Esophagus muscularis mucosa (tissue), 4 donors: ENCODE measurements around the gene IL18RAP. TPM values are rescaled to one million over a fixed set of nuclear protein-coding genes. Genes with fewer than 3 reads are reported as not detected.

Experiments used
- DNase-seq: peaks from one replicate; pipeline ENCODE4 v3.0.0-alpha.2; 2017; ENCODE audit errors: extremely low spot score
- H3K27ac ChIP-seq, 4 donors: fragments of 200-600 bp; sonication (generic); replicated peaks in 1 of 4; 1 replicate in 3 of 4; 2 replicates in 1 of 4; pipeline ENCODE4 v1.5.1; 2016 to 2019; ENCODE audit warnings: mild to moderate bottlenecking in 1 of 4
- H3K27me3 ChIP-seq, 4 donors: fragments of 200-600 bp; sonication (generic); one replicate each; pipeline versions ENCODE4 v1.5.1 to v1.6.0; 2016 to 2019
- H3K36me3 ChIP-seq, 4 donors: fragments of 200-600 bp; sonication (generic); one replicate each; pipeline ENCODE4 v1.5.1; 2016 to 2019
- H3K4me1 ChIP-seq, 4 donors: fragments of 200-600 bp; sonication (generic); one replicate each; pipeline ENCODE4 v1.5.1; 2016 to 2019
- H3K4me3 ChIP-seq, 4 donors: fragments of 200-600 bp; sonication (generic); 1 replicate in 2 of 4; 2 replicates in 2 of 4; pipeline ENCODE4 v1.5.1; 2016 to 2019; ENCODE audit warnings: mild to moderate bottlenecking in 4 of 4, moderate library complexity in 1 of 4
- H3K9me3 ChIP-seq, 4 donors: fragments of 200-600 bp; sonication (generic); 1 replicate in 3 of 4; 2 replicates in 1 of 4; pipeline ENCODE4 v1.5.1; 2016 to 2019
- EP300 ChIP-seq: sonication (generic); formaldehyde crosslinking; IDR thresholded peaks from one replicate; pipeline ENCODE4 v1.6.1; 2017; ENCODE audit warnings: antibody characterized with exemption
- POLR2A ChIP-seq: fragments of 450-650 bp; IDR thresholded peaks from one replicate; pipeline ENCODE4 v1.6.1; 2017; ENCODE audit warnings: antibody characterized with exemption, moderate library complexity, mild to moderate bottlenecking, low read depth
- POLR2AphosphoS5 ChIP-seq, 2 donors: sonication (generic); formaldehyde crosslinking; IDR thresholded peaks; one replicate each; pipeline ENCODE4 v1.6.1; 2017; ENCODE audit warnings: antibody characterized with exemption in 2 of 2
- WGBS: methylation state at CpG from one replicate; pipeline ENCODE4 v1.1.5; 2018; 5-methylcytosine and 5-hydroxymethylcytosine counted together
- intact Hi-C: fragments of 100-400 bp; cut with DNase I; formaldehyde crosslinking; loops from one replicate; pipeline ENCODE4 v1.15.1; 2023
- total RNA-seq, 4 donors: library from RNA; depleted of rRNA; stranded (reverse); fragments of >200 nt; gene quantifications; one replicate each; pipeline versions ENCODE4 v1.1.0 to v1.2.1, GENCODE V29; 2016
- TF ChIP-seq, protein P1 (sequence below), 3 experiments: fragments of 200-600 bp in 2 of 3; fragments of 450-650 bp in 1 of 3; sonication (generic) in 2 of 3; IDR thresholded peaks; one replicate each; pipeline ENCODE4 v1.5.1; 2017 to 2019; ENCODE audit warnings: antibody characterized with exemption in 3 of 3, mild to moderate bottlenecking in 2 of 3, moderate library complexity in 1 of 3

The IL18RAP gene
- total RNA-seq, 4 donors from 2014 or later: 0.42 to 11.3 (median 0.58) TPM

DNA sequence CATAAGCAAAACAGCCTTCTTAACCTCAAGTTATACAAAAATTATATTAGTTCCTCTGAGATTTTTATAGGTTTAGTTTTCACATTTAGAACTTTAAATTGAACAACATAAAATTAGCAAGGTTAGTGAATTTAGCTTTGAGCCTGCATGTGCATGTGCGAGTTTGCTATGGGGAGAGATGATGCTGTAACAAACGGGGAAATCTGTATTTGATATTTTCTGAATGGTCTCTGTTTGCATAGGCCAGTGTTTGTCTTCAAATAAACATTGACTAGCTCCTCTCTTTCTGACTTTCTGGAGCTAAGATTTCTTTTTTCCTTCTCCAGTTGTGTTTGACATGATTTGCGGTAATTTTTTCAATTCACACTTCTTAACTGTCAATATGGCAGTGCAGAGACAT is 30.9 kb upstream of the IL18RAP start:
- H3K36me3 ChIP-seq: no peaks in the 10 kb centered on the region
- H3K27ac ChIP-seq: no peak overlapping the region
- WGBS: 81% methylated on average over 3 of the region's 3 CpGs
- no peaks in the 10 kb centered on the region for H3K4me1 ChIP-seq
- no peak overlapping the region for H3K4me3 ChIP-seq
- intact Hi-C loops: no loop called here
- no peaks in the 10 kb centered on the region for H3K27me3 ChIP-seq
- no peak for DNase-seq
- H3K9me3 ChIP-seq: no peaks in the 10 kb centered on the region
- TF ChIP-seq POLR2A (no peak), POLR2AphosphoS5 (IDR thresholded peaks at IDR 0.05) (no peak), EP300 (no peak)
- TF ChIP-seq, protein P1, sequence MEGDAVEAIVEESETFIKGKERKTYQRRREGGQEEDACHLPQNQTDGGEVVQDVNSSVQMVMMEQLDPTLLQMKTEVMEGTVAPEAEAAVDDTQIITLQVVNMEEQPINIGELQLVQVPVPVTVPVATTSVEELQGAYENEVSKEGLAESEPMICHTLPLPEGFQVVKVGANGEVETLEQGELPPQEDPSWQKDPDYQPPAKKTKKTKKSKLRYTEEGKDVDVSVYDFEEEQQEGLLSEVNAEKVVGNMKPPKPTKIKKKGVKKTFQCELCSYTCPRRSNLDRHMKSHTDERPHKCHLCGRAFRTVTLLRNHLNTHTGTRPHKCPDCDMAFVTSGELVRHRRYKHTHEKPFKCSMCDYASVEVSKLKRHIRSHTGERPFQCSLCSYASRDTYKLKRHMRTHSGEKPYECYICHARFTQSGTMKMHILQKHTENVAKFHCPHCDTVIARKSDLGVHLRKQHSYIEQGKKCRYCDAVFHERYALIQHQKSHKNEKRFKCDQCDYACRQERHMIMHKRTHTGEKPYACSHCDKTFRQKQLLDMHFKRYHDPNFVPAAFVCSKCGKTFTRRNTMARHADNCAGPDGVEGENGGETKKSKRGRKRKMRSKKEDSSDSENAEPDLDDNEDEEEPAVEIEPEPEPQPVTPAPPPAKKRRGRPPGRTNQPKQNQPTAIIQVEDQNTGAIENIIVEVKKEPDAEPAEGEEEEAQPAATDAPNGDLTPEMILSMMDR (IDR thresholded peaks at IDR 0.05): no peak

DNA sequence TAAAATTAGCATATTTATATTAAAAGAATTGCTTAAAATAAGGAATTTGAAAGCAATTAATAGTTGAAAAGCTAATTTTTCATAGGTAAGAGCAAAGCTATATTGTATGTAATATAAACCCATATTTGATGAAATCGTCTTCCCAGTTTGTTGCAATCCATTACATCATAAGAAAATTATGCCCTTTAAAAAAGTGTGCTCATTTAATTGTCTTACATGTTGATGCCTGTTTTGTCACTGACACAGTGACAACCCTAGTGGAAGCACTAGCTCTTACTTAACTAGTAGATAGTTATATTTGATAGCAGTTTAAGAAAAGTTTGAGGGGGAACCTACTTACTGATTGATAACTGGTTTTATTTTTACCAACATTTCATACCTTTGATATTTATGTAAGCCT is 30.0 kb upstream of the IL18RAP start:
- H3K9me3 ChIP-seq: no peaks in the 10 kb centered on the region
- no peak for DNase-seq
- H3K4me1 ChIP-seq: no peaks in the 10 kb centered on the region
- intact Hi-C loops: no loop called here
- no peak for TF ChIP-seq EP300
- TF ChIP-seq, protein P1 (IDR thresholded peaks at IDR 0.05): no peak
- no peaks in the 10 kb centered on the region for H3K27me3 ChIP-seq
- H3K4me3 ChIP-seq: no peak overlapping the region
- no peaks in the 10 kb centered on the region for H3K36me3 ChIP-seq
- 57% methylated on average over 1 of the region's 1 CpG for WGBS
- H3K27ac ChIP-seq: no peak overlapping the region

DNA sequence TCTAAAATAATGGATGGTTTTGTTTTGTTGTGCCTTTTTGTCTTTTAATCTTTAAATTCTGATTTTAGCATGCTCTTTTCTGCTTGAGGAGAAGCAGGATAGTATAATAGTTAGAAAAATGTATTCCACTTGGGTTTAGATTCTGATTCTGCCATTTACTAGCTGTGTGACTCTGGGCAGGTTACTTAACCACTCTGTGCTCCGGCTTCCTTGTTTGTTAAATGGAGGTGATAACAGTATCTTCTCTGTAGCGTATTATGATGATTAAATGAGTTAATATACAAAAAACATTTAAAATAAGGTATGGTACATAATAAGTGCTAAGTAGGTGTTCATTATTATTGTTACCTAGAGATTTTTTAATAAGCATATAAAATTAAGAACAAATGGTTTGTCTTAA is 26.9 kb upstream of the IL18RAP start:
- H3K4me1 ChIP-seq: no peaks in the 10 kb centered on the region
- H3K9me3 ChIP-seq: no peaks in the 10 kb centered on the region
- no peak for DNase-seq
- H3K36me3 ChIP-seq: no peaks in the 10 kb centered on the region
- H3K27ac ChIP-seq: no peak overlapping the region
- 55% methylated on average over 2 of the region's 2 CpGs for WGBS
- H3K4me3 ChIP-seq: no peak overlapping the region
- TF ChIP-seq, protein P1 (IDR thresholded peaks at IDR 0.05): no peak
- TF ChIP-seq POLR2AphosphoS5 (IDR thresholded peaks at IDR 0.05) (no peak), POLR2A (no peak), EP300 (no peak)
- intact Hi-C loops: no loop called here
- no peaks in the 10 kb centered on the region for H3K27me3 ChIP-seq

DNA sequence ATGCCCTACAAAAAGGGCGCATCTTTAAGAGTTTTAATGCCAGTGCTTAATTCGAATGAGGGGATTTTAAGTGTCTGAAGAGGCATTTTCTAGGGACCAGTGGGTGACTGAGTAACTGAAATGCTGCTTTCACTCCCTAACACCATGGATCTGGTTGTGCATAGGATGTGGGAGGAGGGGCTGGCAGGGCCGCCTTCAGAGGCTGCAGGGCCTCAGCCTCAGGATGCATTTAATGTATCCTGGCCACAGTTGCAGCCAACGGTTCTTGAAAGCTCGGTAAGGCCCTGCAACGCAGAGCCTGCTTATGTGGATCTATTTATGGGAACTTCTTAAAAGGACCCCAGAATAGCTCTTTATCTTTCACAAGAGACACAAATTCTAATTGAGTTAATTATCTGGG is 25.8 kb upstream of the IL18RAP start:
- Histone ChIP-seq H3K4me1 (no peaks in the 10 kb centered on the region), H3K9me3 (no peaks in the 10 kb centered on the region), H3K27ac (no peak overlapping the region), H3K4me3 (no peak overlapping the region), H3K27me3 (no peaks in the 10 kb centered on the region), H3K36me3 (no peaks in the 10 kb centered on the region)
- 53% methylated on average over 6 of the region's 6 CpGs for WGBS
- peak; percentile 55 for DNase-seq
- intact Hi-C loops: no loop called here
- TF ChIP-seq, protein P1 (IDR thresholded peaks at IDR 0.05): no peak
- TF ChIP-seq POLR2A: no peak
- TF ChIP-seq EP300: no peak
- no peak for TF ChIP-seq POLR2AphosphoS5 (IDR thresholded peaks at IDR 0.05)

DNA sequence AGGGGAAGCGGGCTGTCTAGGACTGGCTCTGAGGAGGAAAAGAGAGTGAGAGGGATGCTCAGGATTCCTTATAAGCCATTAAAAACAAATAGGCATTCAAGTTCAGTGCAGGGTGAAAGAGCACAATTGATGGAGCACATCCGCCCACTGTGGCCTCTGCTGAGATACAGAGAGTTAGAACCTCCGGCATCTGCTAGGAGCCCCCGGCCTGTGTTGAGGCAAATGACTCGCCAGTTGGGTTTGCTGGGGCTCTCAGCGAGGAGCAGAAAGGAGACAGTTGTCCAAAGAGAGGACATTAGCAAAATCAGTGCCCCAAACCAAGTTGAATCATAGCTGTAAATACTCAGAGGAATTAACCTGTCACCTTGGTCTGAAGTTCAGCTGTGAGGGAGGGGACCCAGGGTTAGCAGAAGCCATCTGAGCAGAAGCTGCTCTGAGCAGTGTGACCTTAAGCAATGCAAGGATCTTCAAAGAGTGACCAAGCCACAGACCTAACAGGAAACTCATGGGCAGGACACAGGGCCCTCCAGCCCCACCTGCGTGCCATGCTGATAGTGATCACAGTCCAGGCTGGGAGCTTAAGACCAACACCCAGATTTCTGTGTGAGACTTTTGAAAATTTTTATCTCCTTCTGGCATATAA is 23.3 kb upstream of the IL18RAP start:
- WGBS: 81% methylated on average over 7 of the region's 7 CpGs
- Histone ChIP-seq H3K27ac (no peak overlapping the region), H3K4me3 (no peak overlapping the region), H3K9me3 (no peaks in the 10 kb centered on the region), H3K4me1 (no peaks in the 10 kb centered on the region), H3K36me3 (no peaks in the 10 kb centered on the region), H3K27me3 (no peaks in the 10 kb centered on the region)
- intact Hi-C loops: no loop called here
- TF ChIP-seq POLR2A (no peak), EP300 (no peak), POLR2AphosphoS5 (IDR thresholded peaks at IDR 0.05) (no peak)
- TF ChIP-seq, protein P1 (IDR thresholded peaks at IDR 0.05): no peak
- DNase-seq: peak; percentile 86
